ENCODE measurements around the gene REXO1. TPM values are rescaled to one million over a fixed set of nuclear protein-coding genes. Genes with fewer than 3 reads are reported as not detected.

REXO1 gene
- total RNA-seq, 1 experiment from 2014 or later, result 61.1 TPM

DNA sequence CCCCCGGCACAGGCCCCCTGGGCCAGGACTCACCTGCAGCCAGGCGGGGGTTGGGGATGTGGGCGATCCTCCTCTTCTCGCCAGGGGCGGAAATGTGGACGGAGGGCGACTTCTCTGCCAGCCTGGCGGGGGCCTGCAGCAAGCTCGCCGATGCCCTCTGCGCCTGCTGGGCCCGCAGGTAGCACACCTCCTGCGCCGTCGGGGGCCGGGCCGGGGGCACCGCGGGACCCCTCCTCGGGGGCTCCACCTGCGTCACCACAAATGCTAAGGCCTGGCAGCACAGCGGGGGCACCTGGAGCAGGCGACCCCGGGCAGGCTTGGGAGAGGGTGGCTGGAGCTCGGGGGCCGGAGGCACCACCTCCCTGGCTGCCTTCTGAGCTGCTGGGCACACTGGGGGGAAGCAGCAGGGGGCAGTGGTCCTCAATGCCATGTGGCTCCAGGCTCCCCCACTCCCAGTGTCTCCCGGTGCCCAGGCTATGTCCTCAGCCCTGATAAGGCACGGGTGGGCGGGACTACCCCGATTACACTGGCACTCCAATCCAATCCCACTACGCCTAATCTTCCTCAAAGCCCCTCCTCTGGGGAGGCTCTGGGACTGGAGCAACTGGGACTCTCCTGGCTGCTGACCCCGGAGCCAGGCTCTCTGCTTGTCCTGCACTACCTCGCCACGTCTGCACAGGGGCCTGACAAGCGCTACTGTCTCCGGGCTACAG is 24.6 kb downstream of the REXO1 start (continued):
- no peak for TF ChIP-seq ZBTB21 (CRISPR knock-in tag; IDR thresholded peaks at IDR 0.05; ENCODE audit: borderline replicate concordance)

DNA sequence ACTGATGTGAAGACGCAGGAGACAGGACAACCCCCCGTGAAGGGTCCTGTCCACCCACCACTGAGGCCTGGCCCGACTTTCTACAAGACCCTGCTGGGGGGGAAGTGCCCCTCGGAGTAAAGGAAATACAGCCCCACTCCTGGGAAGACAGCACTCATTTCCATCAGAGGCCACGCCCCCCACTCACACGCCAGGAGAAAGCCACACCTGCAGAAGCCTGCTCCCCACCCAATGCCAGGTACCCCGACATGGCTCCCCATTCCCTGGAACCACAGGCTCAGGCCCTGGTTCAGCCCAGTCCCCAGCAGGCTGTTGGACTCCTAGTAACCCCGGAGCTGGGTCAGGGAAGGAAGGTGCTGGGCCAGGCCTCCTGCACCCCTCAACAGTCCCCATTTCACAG is 25.3 kb downstream of the REXO1 start:
- H3K27ac Mint-ChIP-seq, result no peak overlapping the region
- CTCF ChIA-PET, result interaction anchor here (0.8 to 3.7 kb wide), 6 partner anchors 9 to 277 kb away, joined by 3 to 13 read pairs (median 3); no protein-coding TSS in a partner anchor
- TF ChIP-seq JAZF1 (CRISPR knock-in tag; IDR thresholded peaks at IDR 0.05) (no peak), ZNF396 (CRISPR knock-in tag; IDR thresholded peaks at IDR 0.05; ENCODE audit: borderline replicate concordance) (no peak), RELA (CRISPR knock-in tag; IDR thresholded peaks at IDR 0.05; ENCODE audit: borderline replicate concordance) (no peak), GTF2I (CRISPR knock-in tag; conservative IDR thresholded peaks at IDR 0.05) (no peak), IRF2 (CRISPR knock-in tag; IDR thresholded peaks at IDR 0.05; ENCODE audit: borderline replicate concordance, low read depth) (no peak), ATF1 (CRISPR knock-in tag; IDR thresholded peaks at IDR 0.05) (no peak), ZNF317 (CRISPR knock-in tag; IDR thresholded peaks at IDR 0.05; ENCODE audit: borderline replicate concordance, low read depth) (no peak), FOXK1 (CRISPR knock-in tag; IDR thresholded peaks at IDR 0.05) (no peak), ZNF416 (CRISPR knock-in tag; IDR thresholded peaks at IDR 0.05) (no peak)
- TF ChIP-seq, protein P1, sequence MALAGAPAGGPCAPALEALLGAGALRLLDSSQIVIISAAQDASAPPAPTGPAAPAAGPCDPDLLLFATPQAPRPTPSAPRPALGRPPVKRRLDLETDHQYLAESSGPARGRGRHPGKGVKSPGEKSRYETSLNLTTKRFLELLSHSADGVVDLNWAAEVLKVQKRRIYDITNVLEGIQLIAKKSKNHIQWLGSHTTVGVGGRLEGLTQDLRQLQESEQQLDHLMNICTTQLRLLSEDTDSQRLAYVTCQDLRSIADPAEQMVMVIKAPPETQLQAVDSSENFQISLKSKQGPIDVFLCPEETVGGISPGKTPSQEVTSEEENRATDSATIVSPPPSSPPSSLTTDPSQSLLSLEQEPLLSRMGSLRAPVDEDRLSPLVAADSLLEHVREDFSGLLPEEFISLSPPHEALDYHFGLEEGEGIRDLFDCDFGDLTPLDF (CRISPR knock-in tag; IDR thresholded peaks at IDR 0.05), result no peak
- TF ChIP-seq, protein P2, sequence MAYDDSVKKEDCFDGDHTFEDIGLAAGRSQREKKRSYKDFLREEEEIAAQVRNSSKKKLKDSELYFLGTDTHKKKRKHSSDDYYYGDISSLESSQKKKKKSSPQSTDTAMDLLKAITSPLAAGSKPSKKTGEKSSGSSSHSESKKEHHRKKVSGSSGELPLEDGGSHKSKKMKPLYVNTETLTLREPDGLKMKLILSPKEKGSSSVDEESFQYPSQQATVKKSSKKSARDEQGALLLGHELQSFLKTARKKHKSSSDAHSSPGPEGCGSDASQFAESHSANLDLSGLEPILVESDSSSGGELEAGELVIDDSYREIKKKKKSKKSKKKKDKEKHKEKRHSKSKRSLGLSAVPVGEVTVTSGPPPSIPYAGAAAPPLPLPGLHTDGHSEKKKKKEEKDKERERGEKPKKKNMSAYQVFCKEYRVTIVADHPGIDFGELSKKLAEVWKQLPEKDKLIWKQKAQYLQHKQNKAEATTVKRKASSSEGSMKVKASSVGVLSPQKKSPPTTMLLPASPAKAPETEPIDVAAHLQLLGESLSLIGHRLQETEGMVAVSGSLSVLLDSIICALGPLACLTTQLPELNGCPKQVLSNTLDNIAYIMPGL (CRISPR knock-in tag; IDR thresholded peaks at IDR 0.05), result no peak
- TF ChIP-seq, protein P3, sequence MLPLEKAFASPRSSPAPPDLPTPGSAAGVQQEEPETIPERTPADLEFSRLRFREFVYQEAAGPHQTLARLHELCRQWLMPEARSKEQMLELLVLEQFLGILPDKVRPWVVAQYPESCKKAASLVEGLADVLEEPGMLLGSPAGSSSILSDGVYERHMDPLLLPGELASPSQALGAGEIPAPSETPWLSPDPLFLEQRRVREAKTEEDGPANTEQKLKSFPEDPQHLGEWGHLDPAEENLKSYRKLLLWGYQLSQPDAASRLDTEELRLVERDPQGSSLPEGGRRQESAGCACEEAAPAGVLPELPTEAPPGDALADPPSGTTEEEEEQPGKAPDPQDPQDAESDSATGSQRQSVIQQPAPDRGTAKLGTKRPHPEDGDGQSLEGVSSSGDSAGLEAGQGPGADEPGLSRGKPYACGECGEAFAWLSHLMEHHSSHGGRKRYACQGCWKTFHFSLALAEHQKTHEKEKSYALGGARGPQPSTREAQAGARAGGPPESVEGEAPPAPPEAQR (CRISPR knock-in tag; IDR thresholded peaks at IDR 0.05), result no peak
- TF ChIP-seq, protein P4, sequence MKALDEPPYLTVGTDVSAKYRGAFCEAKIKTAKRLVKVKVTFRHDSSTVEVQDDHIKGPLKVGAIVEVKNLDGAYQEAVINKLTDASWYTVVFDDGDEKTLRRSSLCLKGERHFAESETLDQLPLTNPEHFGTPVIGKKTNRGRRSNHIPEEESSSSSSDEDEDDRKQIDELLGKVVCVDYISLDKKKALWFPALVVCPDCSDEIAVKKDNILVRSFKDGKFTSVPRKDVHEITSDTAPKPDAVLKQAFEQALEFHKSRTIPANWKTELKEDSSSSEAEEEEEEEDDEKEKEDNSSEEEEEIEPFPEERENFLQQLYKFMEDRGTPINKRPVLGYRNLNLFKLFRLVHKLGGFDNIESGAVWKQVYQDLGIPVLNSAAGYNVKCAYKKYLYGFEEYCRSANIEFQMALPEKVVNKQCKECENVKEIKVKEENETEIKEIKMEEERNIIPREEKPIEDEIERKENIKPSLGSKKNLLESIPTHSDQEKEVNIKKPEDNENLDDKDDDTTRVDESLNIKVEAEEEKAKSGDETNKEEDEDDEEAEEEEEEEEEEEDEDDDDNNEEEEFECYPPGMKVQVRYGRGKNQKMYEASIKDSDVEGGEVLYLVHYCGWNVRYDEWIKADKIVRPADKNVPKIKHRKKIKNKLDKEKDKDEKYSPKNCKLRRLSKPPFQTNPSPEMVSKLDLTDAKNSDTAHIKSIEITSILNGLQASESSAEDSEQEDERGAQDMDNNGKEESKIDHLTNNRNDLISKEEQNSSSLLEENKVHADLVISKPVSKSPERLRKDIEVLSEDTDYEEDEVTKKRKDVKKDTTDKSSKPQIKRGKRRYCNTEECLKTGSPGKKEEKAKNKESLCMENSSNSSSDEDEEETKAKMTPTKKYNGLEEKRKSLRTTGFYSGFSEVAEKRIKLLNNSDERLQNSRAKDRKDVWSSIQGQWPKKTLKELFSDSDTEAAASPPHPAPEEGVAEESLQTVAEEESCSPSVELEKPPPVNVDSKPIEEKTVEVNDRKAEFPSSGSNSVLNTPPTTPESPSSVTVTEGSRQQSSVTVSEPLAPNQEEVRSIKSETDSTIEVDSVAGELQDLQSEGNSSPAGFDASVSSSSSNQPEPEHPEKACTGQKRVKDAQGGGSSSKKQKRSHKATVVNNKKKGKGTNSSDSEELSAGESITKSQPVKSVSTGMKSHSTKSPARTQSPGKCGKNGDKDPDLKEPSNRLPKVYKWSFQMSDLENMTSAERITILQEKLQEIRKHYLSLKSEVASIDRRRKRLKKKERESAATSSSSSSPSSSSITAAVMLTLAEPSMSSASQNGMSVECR (CRISPR knock-in tag; IDR thresholded peaks at IDR 0.05; ENCODE audit: borderline replicate concordance), result no peak
- DNase-seq (ENCODE audit: low spot score) (no peak), ATAC-seq (no peak)
- POLR2A ChIA-PET, result no interaction called here
- no peaks in the 10 kb centered on the region for H3K27me3 Mint-ChIP-seq (ENCODE audit: low read depth)
- H3K9me3 Mint-ChIP-seq, result no peaks in the 10 kb centered on the region
- H3K4me1 Mint-ChIP-seq, result peaks cover 6% of the 10 kb centered on the region; the same call in 1 of the 2 replicates
- H3K4me3 Mint-ChIP-seq, result no peak overlapping the region
- H3K36me3 Mint-ChIP-seq, result peaks cover 14% of the 10 kb centered on the region

All from WTC11 (cell line).